HEK293 (cell line): ENCODE data around the gene INPPL1.

Source experiments
- CTCF ChIA-PET: fragments of 350-600 bp; formaldehyde crosslinking; extraction: SDS; loops from one replicate; lab custom pipeline; 2021; ENCODE audit warnings: antibody characterized with exemption; lab: Yijun Ruan, JAX
- POLR2A ChIA-PET: fragments of 300-600 bp; formaldehyde crosslinking; extraction: SDS; loops from one replicate; lab custom pipeline; 2020; ENCODE audit warnings: antibody characterized with exemption, inconsistent platforms; lab: Yijun Ruan, JAX
- H3K27ac ChIP-seq: fragments of 200-500 bp; sonication (Bioruptor generic); 2 replicates; pipeline ENCODE4 v1.5.1; 2014; ENCODE audit warnings: low read depth, low read length, control low read depth, inconsistent platforms; ENCODE audit errors: extremely low read depth
- H3K36me3 ChIP-seq, 2 experiments: fragments of 200-500 bp in 1 of 2; sonication (Bioruptor generic) in 1 of 2; 1 replicate in 1 of 2; 2 replicates in 1 of 2; pipeline ENCODE4 v1.5.1; 2014 to 2017; ENCODE audit warnings: inconsistent platforms in 2 of 2, low read length in 2 of 2; ENCODE audit not compliant: control insufficient read depth in 2 of 2, insufficient read depth in 1 of 2
- H3K4me1 ChIP-seq: fragments of 200-500 bp; sonication (Bioruptor generic); 2 replicates; pipeline ENCODE4 v1.5.1; 2014; ENCODE audit warnings: mild to moderate bottlenecking, low read length, inconsistent platforms; ENCODE audit not compliant: control insufficient read depth, insufficient read depth
- H3K4me3 ChIP-seq: 2 replicates; pipeline ENCODE4 v1.5.1; 2011; ENCODE audit warnings: low read depth, mild to moderate bottlenecking, control low read depth, low read length, moderate library complexity
- H3K9me3 ChIP-seq: fragments of 200-500 bp; sonication (Bioruptor generic); 2 replicates; pipeline ENCODE4 v1.5.1; 2014; ENCODE audit warnings: low read depth, low read length, inconsistent platforms; ENCODE audit not compliant: control insufficient read depth, insufficient read depth
- IKZF3 ChIP-seq: fragments of 450-650 bp; IDR thresholded peaks from 2 replicates; pipeline ENCODE4 v1.5.0; 2018; ENCODE audit warnings: missing biosample characterization, mild to moderate bottlenecking, missing genetic modification characterization, moderate library complexity
- KLF7 ChIP-seq: fragments of 450-650 bp; formaldehyde crosslinking; IDR thresholded peaks from 2 replicates; pipeline ENCODE4 v1.5.1; 2016; ENCODE audit warnings: missing biosample characterization, missing genetic modification characterization, borderline replicate concordance
- REST ChIP-seq: fragments of 450-650 bp; formaldehyde crosslinking; IDR thresholded peaks from 2 replicates; pipeline ENCODE4 v1.5.1; 2016; ENCODE audit warnings: missing biosample characterization, missing genetic modification characterization
- ZBTB20 ChIP-seq: fragments of 450-650 bp; formaldehyde crosslinking; IDR thresholded peaks from 2 replicates; pipeline ENCODE4 v1.5.1; 2016; ENCODE audit warnings: missing biosample characterization, missing genetic modification characterization
- ZEB2 ChIP-seq: fragments of 450-650 bp; formaldehyde crosslinking; IDR thresholded peaks from 2 replicates; pipeline ENCODE4 v1.5.1; 2016; ENCODE audit warnings: missing biosample characterization, missing genetic modification characterization
- ZIC2 ChIP-seq: fragments of 450-650 bp; formaldehyde crosslinking; IDR thresholded peaks from 2 replicates; pipeline ENCODE4 v1.5.1; 2016; ENCODE audit warnings: missing biosample characterization, missing genetic modification characterization
- ZNF114 ChIP-seq: fragments of 450-650 bp; formaldehyde crosslinking; IDR thresholded peaks from 2 replicates; pipeline ENCODE4 v1.5.0; 2017; ENCODE audit warnings: missing biosample characterization, missing genetic modification characterization
- ZNF138 ChIP-seq: fragments of 450-650 bp; formaldehyde crosslinking; IDR thresholded peaks from 2 replicates; pipeline ENCODE4 v1.5.1; 2016; ENCODE audit warnings: missing biosample characterization, missing genetic modification characterization, borderline replicate concordance
- ZNF248 ChIP-seq: fragments of 450-650 bp; formaldehyde crosslinking; IDR thresholded peaks from 2 replicates; pipeline ENCODE4 v1.5.1; 2017; ENCODE audit warnings: missing biosample characterization, missing genetic modification characterization
- ZNF394 ChIP-seq: fragments of 450-650 bp; formaldehyde crosslinking; IDR thresholded peaks from 2 replicates; pipeline ENCODE4 v1.5.1; 2016; ENCODE audit warnings: missing biosample characterization, missing genetic modification characterization, mild to moderate bottlenecking, moderate library complexity, borderline replicate concordance
- ZNF416 ChIP-seq: fragments of 450-650 bp; formaldehyde crosslinking; IDR thresholded peaks from 2 replicates; pipeline ENCODE4 v1.5.1; 2016; ENCODE audit warnings: missing biosample characterization, missing genetic modification characterization
- ZNF48 ChIP-seq: fragments of 450-650 bp; formaldehyde crosslinking; IDR thresholded peaks from 2 replicates; pipeline ENCODE4 v1.5.1; 2016; ENCODE audit warnings: missing biosample characterization, missing genetic modification characterization
- ZNF555 ChIP-seq: fragments of 450-650 bp; formaldehyde crosslinking; conservative IDR thresholded peaks from 2 replicates; pipeline ENCODE4 v1.5.1; 2017; ENCODE audit warnings: missing biosample characterization, mild to moderate bottlenecking, missing genetic modification characterization, inconsistent platforms
- ZNF677 ChIP-seq: fragments of 450-650 bp; IDR thresholded peaks from 2 replicates; pipeline ENCODE4 v1.5.0; 2018; ENCODE audit warnings: missing biosample characterization, mild to moderate bottlenecking, missing genetic modification characterization, moderate library complexity
- ZSCAN16 ChIP-seq: fragments of 450-650 bp; formaldehyde crosslinking; IDR thresholded peaks from 2 replicates; pipeline ENCODE4 v1.5.1; 2016; ENCODE audit warnings: missing biosample characterization, missing genetic modification characterization
- TF ChIP-seq, protein P1 (sequence below): fragments of 450-650 bp; formaldehyde crosslinking; IDR thresholded peaks from 2 replicates; pipeline ENCODE4 v1.5.1; 2016; ENCODE audit warnings: missing biosample characterization, missing genetic modification characterization
- TF ChIP-seq, protein P2 (sequence below): fragments of 450-650 bp; formaldehyde crosslinking; IDR thresholded peaks from 2 replicates; pipeline ENCODE4 v1.5.1; 2016; ENCODE audit warnings: missing biosample characterization, missing genetic modification characterization, low read depth
- TF ChIP-seq, protein P3 (sequence below): fragments of 450-650 bp; formaldehyde crosslinking; IDR thresholded peaks from 2 replicates; pipeline ENCODE4 v1.5.1; 2017; ENCODE audit warnings: missing biosample characterization, missing genetic modification characterization

Gene INPPL1

GRCh38 chr11:72278905-72279304, 54.3 kb downstream of the INPPL1 start (continued):
- TF ChIP-seq ZNF555 (tag by site-specific recombination) (no peak), ZNF48 (tag by site-specific recombination) (no peak)
- TF ChIP-seq, all 188 proteins: peak for 0

DNA sequence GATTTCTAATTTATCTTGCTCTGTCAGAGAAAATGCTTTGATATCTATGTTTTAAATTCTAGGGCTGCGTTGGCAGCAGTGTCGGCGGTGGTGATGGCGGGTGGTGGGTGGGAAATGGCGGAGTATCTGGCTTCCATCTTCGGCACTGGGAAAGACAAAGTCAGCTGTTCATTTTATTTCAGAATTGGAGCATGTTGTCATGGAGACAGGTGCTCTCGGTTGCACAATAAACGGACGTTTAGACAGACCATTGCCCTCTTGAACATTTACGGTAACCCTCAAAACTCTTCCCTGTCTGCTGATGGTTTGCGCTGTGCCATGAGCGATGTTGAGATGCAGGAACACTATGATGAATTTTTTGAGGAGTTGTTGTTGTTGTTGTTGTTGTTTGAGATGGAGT, 55.5 kb downstream of the INPPL1 start:
- H3K4me3 ChIP-seq, result no peak overlapping the region
- ChIA-PET POLR2A (no interaction called here), CTCF (interaction anchor here (0.6 kb wide), 1 partner anchor 137 kb away, joined by 4 read pairs; no protein-coding TSS in a partner anchor)
- no peak for TF ChIP-seq KLF7 (tag by site-specific recombination)
- TF ChIP-seq ZIC2 (tag by site-specific recombination), result no peak
- no peak for TF ChIP-seq ZNF394 (tag by site-specific recombination)
- TF ChIP-seq, protein P1, sequence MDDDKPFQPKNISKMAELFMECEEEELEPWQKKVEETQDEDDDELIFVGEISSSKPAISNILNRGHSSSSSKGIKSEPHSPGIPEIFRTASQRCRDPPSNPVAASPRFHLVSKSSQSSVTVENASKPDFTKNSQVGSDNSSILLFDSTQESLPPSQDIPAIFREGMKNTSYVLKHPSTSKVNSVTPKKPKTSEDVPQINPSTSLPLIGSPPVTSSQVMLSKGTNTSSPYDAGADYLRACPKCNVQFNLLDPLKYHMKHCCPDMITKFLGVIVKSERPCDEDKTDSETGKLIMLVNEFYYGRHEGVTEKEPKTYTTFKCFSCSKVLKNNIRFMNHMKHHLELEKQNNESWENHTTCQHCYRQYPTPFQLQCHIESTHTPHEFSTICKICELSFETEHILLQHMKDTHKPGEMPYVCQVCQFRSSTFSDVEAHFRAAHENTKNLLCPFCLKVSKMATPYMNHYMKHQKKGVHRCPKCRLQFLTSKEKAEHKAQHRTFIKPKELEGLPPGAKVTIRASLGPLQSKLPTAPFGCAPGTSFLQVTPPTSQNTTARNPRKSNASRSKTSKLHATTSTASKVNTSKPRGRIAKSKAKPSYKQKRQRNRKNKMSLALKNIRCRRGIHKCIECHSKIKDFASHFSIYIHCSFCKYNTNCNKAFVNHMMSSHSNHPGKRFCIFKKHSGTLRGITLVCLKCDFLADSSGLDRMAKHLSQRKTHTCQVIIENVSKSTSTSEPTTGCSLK (tag by site-specific recombination), result no peak
- no peak for TF ChIP-seq ZNF416 (tag by site-specific recombination)
- TF ChIP-seq ZSCAN16, result no peak
- TF ChIP-seq REST (tag by site-specific recombination), result no peak
- TF ChIP-seq, protein P2, sequence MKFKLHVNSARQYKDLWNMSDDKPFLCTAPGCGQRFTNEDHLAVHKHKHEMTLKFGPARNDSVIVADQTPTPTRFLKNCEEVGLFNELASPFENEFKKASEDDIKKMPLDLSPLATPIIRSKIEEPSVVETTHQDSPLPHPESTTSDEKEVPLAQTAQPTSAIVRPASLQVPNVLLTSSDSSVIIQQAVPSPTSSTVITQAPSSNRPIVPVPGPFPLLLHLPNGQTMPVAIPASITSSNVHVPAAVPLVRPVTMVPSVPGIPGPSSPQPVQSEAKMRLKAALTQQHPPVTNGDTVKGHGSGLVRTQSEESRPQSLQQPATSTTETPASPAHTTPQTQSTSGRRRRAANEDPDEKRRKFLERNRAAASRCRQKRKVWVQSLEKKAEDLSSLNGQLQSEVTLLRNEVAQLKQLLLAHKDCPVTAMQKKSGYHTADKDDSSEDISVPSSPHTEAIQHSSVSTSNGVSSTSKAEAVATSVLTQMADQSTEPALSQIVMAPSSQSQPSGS (tag by site-specific recombination), result no peak
- no peaks in the 10 kb centered on the region for H3K9me3 ChIP-seq
- no peaks in the 10 kb centered on the region for H3K4me1 ChIP-seq
- H3K36me3 ChIP-seq, result no peaks in the 10 kb centered on the region
- no peak overlapping the region for H3K27ac ChIP-seq

GRCh38 chr11:72280726-72281315, 56.3 kb downstream of the INPPL1 start:
- H3K9me3 ChIP-seq, result no peaks in the 10 kb centered on the region
- H3K4me3 ChIP-seq, result no peak overlapping the region
- no peaks in the 10 kb centered on the region for H3K36me3 ChIP-seq
- ChIA-PET POLR2A (no interaction called here), CTCF (interaction anchor here (1.0 kb wide), 1 partner anchor 152 kb away, joined by 3 read pairs; no protein-coding TSS in a partner anchor)
- TF ChIP-seq ZBTB20 (no peak), ZNF138 (tag by site-specific recombination) (no peak), ZNF114 (tag by site-specific recombination) (no peak), ZNF248 (tag by site-specific recombination) (no peak), ZEB2 (tag by site-specific recombination) (no peak), ZNF677 (tag by site-specific recombination) (no peak), IKZF3 (tag by site-specific recombination) (no peak)
- TF ChIP-seq, protein P3, sequence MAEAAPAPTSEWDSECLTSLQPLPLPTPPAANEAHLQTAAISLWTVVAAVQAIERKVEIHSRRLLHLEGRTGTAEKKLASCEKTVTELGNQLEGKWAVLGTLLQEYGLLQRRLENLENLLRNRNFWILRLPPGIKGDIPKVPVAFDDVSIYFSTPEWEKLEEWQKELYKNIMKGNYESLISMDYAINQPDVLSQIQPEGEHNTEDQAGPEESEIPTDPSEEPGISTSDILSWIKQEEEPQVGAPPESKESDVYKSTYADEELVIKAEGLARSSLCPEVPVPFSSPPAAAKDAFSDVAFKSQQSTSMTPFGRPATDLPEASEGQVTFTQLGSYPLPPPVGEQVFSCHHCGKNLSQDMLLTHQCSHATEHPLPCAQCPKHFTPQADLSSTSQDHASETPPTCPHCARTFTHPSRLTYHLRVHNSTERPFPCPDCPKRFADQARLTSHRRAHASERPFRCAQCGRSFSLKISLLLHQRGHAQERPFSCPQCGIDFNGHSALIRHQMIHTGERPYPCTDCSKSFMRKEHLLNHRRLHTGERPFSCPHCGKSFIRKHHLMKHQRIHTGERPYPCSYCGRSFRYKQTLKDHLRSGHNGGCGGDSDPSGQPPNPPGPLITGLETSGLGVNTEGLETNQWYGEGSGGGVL (tag by site-specific recombination), result no peak
- H3K27ac ChIP-seq, result no peak overlapping the region
- H3K4me1 ChIP-seq, result no peaks in the 10 kb centered on the region
